ENCODE measurements around the gene PPDPF.

DNA sequence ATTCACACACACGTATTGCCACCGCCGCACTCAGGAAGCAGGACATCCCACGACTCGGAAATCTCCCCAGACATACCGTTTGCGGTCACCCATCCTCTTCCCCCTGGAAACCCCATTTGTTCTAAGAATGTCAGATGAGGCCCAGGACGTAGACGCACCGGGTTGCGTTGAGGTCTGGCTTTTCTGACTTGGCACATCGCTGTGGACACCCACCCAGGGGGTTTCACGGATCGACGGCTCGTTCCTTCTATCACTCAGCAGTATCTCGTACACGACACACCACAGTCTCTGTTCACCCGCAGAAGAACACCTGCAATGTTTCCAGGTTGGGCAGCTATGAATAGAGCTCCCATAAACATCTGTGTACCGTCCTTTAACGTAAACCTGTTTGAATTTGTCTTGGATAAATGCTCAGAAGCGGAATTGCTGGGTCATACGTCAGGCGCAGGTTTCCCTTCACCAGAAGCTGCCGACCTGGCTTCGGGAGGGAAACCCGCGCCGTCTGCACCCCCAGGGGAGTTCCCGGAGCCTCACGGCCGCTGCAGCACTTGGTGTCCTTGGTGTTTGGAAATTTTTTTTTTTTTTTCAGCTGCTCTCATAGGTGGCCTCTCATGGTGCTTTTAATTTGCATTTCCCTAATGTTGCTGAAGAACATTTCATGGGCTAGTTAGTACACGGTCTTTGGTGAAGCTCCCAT is 12.3 kb upstream of the PPDPF start:
- no peak for TF ChIP-seq EZH2 (IDR thresholded peaks at IDR 0.05; ENCODE audit: low read length)
- TF ChIP-seq, protein P1, sequence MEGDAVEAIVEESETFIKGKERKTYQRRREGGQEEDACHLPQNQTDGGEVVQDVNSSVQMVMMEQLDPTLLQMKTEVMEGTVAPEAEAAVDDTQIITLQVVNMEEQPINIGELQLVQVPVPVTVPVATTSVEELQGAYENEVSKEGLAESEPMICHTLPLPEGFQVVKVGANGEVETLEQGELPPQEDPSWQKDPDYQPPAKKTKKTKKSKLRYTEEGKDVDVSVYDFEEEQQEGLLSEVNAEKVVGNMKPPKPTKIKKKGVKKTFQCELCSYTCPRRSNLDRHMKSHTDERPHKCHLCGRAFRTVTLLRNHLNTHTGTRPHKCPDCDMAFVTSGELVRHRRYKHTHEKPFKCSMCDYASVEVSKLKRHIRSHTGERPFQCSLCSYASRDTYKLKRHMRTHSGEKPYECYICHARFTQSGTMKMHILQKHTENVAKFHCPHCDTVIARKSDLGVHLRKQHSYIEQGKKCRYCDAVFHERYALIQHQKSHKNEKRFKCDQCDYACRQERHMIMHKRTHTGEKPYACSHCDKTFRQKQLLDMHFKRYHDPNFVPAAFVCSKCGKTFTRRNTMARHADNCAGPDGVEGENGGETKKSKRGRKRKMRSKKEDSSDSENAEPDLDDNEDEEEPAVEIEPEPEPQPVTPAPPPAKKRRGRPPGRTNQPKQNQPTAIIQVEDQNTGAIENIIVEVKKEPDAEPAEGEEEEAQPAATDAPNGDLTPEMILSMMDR (optimal IDR thresholded peaks at IDR 0.05 in 1 of 3, IDR thresholded peaks at IDR 0.05 in 1 of 3, conservative IDR thresholded peaks at IDR 0.05 in 1 of 3; ENCODE audit: extremely low read depth in 1 of 3, insufficient read depth in 2 of 3, low read length in 3 of 3): no peak
